Stimulated activated CD8-positive, alpha-beta memory T cell treated with anti-CD3 and anti-CD28 coated beads, Interleukin-4, amount 100 ng/mL, for 1 hour (primary cell): ENCODE results near the gene PPP1R36.
"Not testable (repeated sequence)": the region's sequence is repeated elsewhere in the genome, so short reads cannot be mapped to it uniquely, and the experiment has no call there.

Source experiments
- DNase-seq, 2 donors: peaks; one replicate each; pipeline ENCODE4 v3.0.0-alpha.2; 2020; ENCODE audit warnings: low read depth in 2 of 2, low spot score in 1 of 2

The PPP1R36 gene

DNA sequence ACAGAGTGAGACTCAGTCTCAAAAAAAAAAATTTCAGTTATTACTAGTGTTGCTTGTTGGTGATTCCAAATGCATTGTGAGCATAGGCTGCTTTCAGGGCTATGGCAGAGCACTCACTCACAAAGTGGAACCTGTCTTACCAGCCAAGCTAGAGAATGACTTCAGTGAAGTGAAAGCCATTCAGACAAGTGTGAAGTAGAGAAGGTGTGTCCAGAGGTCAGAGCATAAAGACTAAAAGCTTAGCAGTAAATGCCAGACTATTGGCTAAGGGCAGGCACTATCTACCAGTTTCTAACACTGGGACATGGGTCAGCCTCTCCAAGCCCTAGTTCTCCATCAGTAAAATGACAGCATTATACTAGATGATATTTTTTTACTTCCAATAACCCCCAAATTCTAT, 12.7 kb downstream of the PPP1R36 start:
- DNase-seq = no peak

DNA sequence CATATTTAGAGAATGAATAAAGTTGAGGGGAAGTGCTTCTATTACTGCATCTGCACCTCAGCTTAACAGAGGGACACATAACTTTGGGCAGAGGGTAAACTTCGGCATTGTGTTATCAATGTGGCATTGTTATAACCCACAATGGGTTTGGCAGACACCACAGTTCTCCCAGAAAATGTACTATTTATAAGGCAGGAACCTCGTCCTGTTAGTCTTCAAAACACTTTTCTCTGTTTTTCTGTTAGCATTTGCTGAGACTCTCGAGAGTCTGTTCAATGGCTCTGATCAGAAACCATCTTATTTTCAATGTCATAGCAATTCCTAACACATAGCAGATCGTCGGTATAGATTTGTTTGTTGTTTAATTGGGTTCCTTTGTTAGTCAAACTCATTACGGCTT, 13.9 kb downstream of the PPP1R36 start:
- no peak for DNase-seq

DNA sequence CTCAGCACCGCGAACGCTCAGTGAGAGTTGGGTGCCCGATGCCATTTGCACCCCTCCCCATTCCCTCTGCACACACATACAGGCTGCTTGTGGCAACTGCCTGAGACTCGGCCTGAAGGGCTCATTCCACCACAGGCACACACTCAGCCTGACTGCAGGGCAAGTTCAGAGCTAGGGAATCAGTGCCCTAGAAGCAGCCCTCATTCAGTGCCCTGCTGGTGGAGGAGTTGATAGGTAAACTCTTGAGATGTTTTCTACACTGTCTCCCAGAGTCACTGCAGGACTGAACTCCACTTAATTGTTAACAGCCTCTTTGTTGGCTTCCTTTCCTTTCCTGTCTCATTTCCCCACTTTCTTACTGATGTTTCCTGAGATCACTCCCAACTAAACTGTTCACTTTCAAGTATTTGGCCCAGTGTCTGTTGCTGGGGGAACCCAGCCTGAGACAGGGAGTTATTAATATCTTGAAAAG, 16.9 kb downstream of the PPP1R36 start:
- DNase-seq = no peak

DNA sequence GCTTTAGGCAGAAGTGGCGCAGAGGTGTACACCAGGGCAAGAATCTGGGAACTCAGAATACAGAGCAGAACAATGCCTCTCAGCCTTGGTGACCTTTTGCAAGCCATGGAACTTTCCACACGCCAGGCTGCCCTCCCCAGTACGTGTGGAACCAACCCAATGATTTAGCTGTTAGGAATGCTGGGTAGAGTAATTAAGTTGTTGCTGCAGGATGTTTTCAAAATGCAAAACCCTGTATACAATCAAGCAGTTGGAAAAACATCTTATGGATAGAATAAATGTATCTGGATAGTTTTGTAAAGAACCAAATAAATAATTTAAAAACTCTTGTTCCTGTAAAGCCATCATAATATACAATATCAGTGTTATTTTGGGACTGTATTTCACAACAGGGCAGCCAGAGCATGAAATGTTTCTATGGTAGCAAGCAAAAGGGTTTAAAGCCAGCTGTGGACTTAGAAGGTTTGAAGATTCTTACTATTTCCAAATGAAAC, 19.4 kb downstream of the PPP1R36 start:
- DNase-seq = no peak

DNA sequence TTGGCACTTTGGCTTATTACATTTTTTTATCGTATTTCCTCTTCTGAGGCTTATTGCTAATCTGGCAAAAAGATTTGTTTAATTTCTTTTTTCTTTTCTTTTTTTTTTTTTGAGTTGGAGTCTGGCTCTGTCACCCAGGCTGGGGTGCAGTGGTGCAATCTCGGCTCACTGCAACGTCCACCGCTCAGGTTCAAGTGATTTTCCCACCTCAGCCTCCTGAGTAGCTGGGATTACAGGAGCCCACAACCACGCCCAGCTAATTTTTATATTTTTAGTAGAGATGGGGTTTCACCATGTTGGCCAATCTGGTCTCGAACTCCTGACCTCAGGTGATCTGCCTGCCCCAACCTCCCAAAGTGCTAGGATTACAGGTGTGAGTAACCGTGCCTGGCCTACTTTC, 19.9 kb downstream of the PPP1R36 start:
- not testable (repeated sequence) for DNase-seq

DNA sequence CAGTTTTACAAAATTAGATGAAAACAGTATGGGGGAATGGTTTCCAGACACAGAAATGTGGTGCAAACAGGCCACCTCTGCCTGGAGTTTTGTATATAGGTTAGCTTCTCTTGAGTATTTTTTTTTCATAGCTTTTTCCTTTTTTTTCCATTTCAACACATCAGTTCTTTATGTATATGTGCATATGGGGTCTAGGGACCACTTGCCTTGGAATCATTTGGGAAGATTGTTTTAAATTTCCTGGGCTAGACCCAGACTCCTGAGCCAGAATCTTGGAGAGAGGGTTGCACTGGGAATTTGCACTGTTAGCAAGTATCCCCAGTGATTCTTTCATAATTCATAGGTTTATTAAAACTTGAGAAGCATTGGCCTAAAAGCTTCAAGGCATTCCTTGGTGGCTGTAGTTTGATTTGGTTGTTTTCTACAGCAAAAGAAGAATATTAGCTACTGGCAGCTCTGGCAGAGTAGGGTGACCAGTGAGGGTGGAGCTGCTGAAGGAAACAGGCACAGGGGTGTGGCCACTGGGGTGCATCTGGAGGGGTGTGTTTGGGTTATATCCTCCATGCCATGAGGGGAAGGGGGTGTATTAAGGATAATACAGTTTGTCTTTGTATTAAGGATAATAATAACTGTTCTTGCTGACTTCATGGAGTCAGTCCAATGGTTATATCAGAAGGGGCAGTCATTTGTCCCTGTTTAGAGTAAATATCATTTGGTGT, 22.8 kb downstream of the PPP1R36 start:
- DNase-seq = no peak

DNA sequence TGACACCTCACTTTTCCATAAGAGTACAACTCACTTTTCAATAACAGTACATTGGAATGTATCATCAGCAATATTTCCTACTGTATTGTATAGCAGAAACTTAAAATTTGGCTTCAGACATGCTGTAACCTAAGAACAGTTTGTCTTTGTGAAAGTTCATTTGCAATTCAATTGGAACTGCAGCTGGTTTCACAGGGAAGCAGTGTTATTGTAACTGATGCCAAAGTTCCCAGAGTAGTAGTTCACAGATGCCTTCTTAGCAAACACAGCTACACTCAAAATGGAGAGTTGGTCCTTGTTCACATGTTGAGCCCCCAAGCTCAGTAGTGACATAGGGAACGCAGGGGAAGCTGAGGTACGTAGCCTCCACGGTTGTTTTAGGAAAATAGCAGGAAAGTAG, 23.3 kb downstream of the PPP1R36 start:
- DNase-seq = no peak

DNA sequence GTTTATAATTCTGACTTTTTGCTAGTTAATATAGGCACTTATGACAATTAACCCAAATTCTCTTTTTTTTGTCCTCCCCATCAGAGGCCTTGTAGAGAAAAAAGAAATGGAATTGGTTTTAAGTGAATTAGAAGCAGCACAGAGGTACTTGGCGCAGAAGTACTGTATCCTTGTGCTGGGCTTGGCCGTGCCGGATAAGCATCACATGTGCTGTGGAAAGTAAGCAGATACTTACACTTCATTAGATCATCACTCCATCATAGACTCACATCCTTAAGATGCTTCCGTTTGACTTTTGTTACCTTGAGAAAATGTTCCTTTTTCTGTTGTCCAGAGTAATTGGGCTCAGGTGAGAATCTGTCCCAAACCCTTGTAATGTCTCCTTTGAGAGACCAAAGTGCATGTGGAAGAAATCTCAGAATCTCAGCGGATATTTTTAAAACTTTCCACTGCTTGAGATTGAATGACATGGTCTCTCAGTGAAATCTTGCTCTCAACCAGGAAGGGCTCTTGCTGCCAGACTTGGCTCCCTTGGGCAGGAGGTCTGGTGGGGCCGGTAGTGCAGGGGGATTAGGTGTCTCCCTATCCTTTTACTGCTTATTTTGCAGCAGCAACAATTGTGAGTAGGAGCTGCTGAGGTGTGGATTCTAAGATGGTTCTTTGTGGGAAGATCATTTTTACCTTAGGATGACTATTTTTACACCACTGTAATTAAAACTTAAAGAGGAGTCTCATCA, 24.8 kb downstream of the PPP1R36 start:
- no peak for DNase-seq

DNA sequence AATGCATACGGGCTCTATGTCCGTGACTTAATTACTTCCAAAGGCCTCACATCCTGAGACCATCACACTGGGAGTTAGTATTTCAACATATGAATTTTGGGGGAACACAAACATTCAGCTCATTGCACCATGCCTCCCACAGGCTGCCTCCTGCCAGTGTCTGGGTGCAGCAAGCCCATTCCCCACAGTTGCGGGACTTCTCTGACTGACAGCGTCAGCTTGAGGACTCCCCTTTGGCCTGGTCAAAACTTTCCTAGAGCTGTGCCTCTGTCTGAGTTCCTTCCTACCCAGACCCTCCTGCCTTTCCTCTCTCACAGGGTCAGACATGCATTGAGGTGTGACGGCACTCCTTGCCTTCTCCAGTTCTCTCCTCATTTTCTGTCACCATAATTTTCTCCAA, 27.4 kb downstream of the PPP1R36 start:
- no peak for DNase-seq

DNA sequence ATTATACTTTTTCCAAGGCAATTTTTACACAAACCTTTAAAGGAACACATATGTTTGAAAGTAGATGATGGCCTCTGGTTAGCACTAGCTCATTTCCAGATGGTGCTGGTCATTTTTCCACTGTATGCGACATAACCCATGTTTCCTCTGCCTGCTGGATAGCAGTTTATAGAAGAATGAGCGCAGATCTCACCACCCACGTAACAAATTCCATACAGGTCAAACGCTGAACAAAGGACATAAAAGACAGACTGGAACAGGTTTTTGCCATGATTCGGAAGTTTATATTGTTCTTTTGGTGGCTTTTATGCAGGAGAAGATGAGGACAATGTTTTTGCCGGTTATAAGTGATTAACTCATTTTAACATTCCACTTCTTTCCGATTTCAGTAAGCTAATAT, 30.7 kb downstream of the PPP1R36 start:
- no peak for DNase-seq

DNA sequence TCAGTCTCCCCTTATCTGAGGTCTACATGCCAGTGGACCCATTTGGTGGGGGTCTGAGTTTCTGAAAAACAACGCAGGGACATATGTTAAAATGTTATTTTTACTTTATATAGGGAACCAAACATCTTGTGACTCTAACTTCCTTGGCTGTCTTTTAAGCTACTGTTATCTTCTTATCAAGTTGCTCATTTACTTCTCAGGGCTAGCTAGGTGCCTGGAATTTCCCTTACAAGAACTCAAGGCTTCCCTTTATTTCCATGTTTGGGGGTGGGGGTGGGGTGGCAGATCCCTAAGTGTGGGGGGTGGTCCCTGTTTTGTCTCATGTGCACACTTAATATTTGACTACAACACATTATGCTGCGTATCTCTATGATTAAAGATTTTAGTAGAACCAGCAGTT, 31.6 kb downstream of the PPP1R36 start:
- DNase-seq = no peak

DNA sequence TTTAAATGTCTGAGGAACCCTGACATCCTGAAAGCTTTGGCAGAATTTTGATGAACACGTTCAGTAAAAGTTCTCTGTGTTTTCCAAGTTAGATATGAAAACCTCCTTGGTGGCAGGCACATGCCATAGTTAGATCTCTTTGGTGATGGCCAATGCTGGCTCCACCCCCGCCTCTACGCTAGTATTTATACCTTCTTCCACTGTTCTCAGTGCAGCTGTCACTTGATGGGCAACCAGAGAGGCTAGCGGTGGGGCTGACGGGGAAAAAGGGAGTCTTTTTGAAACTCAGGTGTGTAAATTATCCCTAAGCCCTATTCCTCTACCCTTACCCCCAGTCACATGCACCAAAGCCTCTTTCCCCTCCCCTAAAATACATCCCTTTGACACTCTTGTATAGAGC, 32.1 kb downstream of the PPP1R36 start:
- no peak for DNase-seq

DNA sequence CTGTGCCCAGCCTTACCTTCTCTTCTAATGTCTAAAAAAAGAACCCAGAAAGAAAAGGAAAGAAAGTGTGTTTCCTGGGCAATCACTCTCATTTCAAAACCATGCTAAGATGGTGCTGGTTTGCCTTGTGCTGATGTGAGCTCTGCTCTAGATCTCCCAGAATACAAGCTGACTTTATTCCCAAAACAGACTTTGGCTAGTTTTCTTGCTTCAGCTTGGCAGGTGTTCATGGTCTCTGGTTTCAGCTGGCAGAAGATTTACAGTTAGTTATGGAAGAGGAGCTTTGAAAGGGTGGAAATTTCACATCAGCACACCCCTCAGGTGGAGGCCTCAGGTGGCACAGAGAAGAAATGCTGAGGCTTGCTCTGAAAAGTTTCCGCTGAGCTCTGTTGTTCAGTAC, 34.4 kb downstream of the PPP1R36 start:
- DNase-seq = no peak

DNA sequence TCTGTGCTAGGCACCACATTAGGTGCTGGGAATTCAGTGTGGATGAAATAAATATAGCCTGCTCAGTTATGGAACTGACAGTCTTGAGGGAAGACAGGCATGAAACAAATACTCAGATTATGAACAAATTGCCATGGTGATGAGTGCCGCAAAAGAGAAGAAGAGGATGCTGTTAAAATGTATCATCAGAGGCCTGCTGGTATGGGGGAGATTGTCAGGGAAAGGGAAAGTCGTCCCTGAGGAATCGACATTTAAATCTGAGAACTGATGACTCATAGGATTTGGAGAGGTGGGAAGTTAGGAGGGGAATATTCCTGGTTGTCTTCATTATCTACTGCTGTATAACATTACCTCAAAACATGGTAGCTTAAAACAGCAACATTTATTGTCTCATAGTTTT, 42.0 kb downstream of the PPP1R36 start:
- no peak for DNase-seq

DNA sequence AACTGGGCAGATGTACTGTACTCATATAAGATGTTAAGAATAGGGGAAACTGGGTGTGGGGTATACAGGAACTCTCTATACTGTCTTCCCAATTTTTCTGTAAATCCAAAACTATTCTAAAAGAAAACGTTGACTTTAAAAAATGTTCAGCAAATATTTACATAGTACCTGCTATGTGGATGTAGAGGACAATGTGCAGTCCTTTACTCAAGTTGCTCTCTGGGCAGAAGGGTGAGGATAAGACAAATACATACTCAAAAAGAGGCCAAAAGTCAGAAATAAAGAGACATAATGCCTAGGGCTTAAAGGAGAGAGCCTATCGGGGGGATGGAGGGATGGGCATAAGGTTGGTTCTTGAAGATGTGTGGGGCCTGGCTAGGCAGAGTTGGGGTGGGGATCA, 44.7 kb downstream of the PPP1R36 start:
- DNase-seq = no peak

DNA sequence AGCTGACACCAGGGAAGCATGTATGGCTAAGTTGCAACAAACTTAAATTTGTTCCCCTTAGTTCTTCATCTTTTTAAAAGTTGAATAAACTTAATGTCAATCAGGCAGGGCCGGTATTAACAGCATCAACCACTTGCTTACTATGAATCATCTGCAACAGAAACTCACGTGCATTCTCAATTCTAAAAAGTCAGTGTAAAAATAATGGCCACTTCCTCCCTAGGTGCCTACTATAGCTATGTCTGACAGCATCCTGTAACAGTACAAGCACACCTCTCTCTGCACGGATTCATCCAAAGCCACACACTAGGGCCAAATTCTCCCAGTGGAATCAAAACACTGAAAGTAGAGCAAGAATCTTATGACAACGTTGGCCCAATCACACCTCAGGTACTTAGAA, 48.6 kb downstream of the PPP1R36 start:
- DNase-seq = no peak

DNA sequence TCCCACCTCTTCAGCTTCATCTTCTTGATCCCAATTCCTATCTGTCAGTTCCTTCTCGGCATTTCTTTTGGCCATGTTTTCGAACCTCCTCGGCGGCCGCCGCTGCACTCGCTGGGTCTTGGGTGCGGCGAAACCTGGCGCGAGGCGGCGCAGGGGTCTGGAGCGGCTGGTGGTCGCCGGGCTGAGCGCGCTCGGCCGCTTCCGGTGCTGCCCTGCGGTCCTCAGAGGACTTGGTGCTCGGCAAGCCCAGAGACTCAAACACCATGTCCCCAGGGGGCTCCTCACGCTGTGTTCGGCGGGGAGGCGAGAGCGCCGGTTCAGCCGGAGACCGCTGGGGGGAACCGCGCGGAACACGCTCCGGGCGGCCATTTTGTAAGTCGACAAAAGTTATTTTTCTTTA, 51.8 kb downstream of the PPP1R36 start:
- DNase-seq = no peak

DNA sequence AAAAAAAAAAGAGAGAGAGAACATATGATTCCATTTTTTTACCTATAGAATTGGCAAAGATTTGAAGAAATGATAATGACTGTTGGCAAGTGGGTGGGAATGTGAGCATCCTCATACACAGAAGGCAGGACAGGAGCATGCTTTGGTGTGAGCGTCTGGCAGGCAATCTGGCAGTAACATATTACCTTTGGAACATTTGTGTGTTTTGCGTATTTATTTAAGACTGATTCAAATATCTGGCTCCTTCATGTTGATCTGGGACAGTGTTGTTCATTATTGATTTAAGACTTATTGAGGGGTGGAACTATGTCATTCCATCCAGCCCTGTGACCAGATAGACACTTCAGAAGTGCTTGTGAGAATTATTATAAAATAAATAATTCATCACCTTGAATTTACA, 53.1 kb downstream of the PPP1R36 start:
- DNase-seq = no peak

DNA sequence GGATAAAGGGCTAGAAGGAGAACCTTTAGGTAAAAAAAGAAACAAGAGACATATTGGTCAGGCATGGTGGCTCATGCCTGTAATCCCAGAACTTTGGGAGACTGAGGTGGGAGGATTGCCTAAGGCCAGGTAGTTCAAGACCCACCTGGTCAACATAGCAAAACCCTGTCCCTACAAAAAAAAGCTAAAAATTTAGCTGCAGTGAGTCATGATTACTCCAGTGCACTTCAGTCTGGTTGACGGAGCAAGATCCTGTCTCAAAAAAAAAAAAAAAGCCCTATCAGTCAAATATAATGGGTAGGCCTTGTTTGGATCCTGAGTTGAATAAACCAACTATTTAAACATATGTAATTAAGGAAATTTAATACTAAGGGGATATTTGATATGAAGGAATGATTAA, 54.2 kb downstream of the PPP1R36 start:
- no peak for DNase-seq

DNA sequence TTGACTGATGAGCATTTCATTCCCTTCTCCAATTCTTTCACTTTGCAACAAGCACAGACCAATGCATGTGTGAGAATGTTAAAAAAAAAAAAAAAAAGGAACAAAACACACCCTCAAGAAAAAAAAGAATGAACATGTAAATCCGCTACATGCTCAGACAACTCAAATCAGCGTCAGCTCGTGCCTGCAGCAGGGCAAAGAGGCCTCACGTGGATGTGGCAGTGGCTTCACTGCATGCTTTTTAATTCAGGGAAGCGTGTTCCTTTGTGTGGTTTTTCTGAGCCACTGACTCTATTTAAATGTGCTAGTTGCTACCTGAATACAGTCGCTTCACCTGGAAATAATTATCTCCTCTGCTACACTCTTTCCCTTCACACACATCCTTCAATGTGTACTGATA, 55.1 kb downstream of the PPP1R36 start:
- no peak for DNase-seq

DNA sequence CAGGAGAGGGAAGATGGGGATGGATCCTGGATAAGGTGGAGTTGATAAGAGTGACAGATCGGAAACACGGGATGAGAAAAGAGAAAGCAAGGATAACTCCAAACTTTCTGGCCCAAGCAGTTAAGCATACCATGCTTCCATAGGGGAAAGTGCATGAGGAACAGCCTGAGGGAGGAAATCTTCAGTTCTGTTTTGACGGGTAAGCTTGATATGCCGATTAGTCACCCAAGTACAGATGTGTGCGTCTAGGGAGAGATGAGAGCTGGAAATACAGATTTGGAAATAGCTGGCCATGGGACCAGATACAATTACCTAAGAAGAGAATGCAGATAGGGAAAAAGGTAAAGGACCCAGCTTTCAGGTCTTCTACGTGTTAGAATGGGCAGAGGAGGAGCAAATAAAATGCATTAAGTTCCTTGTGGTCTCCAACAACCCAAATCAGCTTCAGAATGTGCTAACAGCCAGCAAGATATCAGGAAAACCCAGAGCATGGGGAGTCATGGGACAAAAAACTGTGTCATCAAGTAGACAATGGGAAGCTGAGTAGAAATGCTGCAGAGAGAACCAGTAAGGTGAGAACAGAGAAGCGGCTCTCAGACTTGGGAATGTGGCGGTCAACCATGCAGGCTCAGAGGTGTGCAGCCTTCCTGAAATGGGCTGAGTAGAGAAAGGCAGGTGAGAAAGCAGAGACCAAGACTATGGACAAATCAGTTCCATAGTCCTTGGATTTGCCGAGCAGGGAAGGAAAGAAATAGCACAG, 56.3 kb downstream of the PPP1R36 start:
- DNase-seq = no peak
